Upper lobe of right lung (tissue), 1 donor: Measurements from ENCODE around the gene GTF2F1. TPM values are rescaled to one million over a fixed set of nuclear protein-coding genes. Genes with fewer than 3 reads are reported as not detected.
A peak's percentile ranks its signal among the peaks of the same experiment; 100 is the strongest.
"Not testable (repeated sequence)": the region's sequence is repeated elsewhere in the genome, so short reads cannot be mapped to it uniquely, and the experiment has no call there.

Experiments used
- ATAC-seq: fragments of 200-7000 bp; cut with Tn5 transposase; one replicate; pipeline ENCODE4 v1.9.1; 2020; ENCODE audit warnings: mild to moderate bottlenecking, moderate library complexity
- DNase-seq: peaks from one replicate; pipeline ENCODE4 v3.0.0-alpha.2; 2020
- H3K27ac ChIP-seq: fragments of 200-600 bp; one replicate; pipeline ENCODE4 v1.8.0; 2022
- H3K27me3 ChIP-seq: fragments of 200-600 bp; one replicate; pipeline ENCODE4 v1.8.0; 2022; ENCODE audit warnings: mild to moderate bottlenecking
- H3K36me3 ChIP-seq: fragments of 200-600 bp; one replicate; pipeline ENCODE4 v1.8.0; 2022
- H3K4me1 ChIP-seq: fragments of 200-600 bp; one replicate; pipeline ENCODE4 v1.8.0; 2022
- H3K4me3 ChIP-seq: fragments of 200-600 bp; one replicate; pipeline ENCODE4 v1.8.0; 2022; ENCODE audit warnings: mild to moderate bottlenecking
- H3K9me3 ChIP-seq: fragments of 200-600 bp; one replicate; pipeline ENCODE4 v1.8.0; 2022
- intact Hi-C: fragments of 100-400 bp; cut with DNase I; formaldehyde crosslinking; loops from one replicate; pipeline ENCODE4 v1.11.0; 2022
- total RNA-seq: library from RNA; stranded (reverse); fragmentation: NEBNext Ultra II Directional; extraction: Animal tissue kit (Norgen Biotek cat#: 25700); gene quantifications from one replicate; pipeline ENCODE4 v1.2.1, GENCODE V29; 2021
- TF ChIP-seq, protein P1 (sequence below): fragments of 200-600 bp; IDR thresholded peaks from one replicate; pipeline ENCODE4 v1.8.0; 2022; ENCODE audit warnings: antibody characterized with exemption
- donor health status: DM: no; HTN: yes; CAD: no; lungs with severe emphysema.

GTF2F1 gene
- total RNA-seq, 1 donor from 2014 or later = 47.4 TPM

DNA sequence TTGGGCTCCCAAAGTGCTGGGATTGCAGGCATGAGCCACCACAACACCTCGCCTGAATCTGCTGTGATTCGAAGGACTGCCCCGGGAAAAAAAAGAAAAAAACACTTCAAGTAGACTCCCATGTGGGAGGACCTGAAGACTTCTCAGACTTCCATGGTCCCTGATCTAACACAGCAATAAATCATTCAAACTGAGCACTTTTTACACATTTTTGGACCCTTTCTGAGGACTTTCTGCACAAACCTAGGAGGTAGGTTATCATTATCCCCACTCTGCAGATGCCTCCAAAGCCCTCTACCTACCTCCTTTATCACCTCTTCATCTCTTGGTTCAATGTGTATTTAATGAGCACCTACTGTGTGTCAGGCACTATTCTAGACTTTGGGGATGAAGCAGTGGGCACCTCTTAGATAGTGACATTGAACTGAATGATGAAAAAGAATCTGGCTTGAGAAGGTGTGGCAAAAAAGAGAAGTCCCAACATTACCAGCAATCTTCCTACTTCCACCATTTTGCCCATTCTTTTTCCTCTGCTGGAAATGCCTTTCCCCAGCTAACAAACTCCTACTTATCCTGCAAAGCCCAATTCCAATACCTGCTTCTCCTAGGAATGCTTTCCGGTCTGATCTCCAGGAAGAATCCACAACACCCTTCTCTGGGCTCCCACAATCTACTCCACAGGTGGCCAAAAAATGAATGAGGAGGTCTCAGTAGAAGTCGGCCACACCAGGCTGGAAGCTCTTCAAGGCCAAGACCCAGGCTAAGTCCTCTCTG lies 33.2 kb downstream of the GTF2F1 start:
- no peak for ATAC-seq

DNA sequence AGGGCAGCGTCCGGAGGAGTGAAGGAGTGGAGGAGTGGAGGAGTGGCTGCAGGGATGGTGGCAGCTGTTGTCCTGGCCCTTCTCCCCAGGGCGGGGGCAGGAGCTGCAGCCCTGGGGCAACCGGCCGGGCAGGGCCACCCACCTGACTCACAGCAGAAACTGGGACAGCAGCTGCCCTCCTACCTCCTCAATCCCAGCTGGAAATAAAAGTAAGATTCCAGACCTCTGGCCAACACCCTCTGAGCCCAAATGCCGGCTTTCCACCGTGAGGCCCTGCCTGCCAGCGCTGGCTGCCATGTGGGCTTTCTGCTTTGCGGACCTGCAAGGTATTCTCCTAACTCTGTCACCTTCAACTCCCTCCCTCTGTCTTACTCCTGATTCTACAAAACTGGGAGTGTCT lies 35.0 kb downstream of the GTF2F1 start:
- Histone ChIP-seq H3K9me3 (no peaks in the 10 kb centered on the region), H3K27me3 (no peaks in the 10 kb centered on the region), H3K36me3 (no peaks in the 10 kb centered on the region), H3K27ac (no peak overlapping the region), H3K4me3 (no peak overlapping the region), H3K4me1 (peaks cover 9% of the 10 kb centered on the region)
- TF ChIP-seq, protein P1, sequence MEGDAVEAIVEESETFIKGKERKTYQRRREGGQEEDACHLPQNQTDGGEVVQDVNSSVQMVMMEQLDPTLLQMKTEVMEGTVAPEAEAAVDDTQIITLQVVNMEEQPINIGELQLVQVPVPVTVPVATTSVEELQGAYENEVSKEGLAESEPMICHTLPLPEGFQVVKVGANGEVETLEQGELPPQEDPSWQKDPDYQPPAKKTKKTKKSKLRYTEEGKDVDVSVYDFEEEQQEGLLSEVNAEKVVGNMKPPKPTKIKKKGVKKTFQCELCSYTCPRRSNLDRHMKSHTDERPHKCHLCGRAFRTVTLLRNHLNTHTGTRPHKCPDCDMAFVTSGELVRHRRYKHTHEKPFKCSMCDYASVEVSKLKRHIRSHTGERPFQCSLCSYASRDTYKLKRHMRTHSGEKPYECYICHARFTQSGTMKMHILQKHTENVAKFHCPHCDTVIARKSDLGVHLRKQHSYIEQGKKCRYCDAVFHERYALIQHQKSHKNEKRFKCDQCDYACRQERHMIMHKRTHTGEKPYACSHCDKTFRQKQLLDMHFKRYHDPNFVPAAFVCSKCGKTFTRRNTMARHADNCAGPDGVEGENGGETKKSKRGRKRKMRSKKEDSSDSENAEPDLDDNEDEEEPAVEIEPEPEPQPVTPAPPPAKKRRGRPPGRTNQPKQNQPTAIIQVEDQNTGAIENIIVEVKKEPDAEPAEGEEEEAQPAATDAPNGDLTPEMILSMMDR = no peak
- ATAC-seq (no peak), DNase-seq (no peak)
- intact Hi-C loops = no loop called here

More for the DNA sequence above, 33.2 kb downstream of the GTF2F1 start:
- H3K4me3 ChIP-seq = no peak overlapping the region
- DNase-seq = no peak
- TF ChIP-seq, protein P1 = no peak
- H3K27ac ChIP-seq = no peak overlapping the region
- H3K4me1 ChIP-seq = peaks cover 15% of the 10 kb centered on the region
- H3K9me3 ChIP-seq = no peaks in the 10 kb centered on the region
- H3K36me3 ChIP-seq = peaks cover 9% of the 10 kb centered on the region
- H3K27me3 ChIP-seq = no peaks in the 10 kb centered on the region
- intact Hi-C loops = no loop called here

DNA sequence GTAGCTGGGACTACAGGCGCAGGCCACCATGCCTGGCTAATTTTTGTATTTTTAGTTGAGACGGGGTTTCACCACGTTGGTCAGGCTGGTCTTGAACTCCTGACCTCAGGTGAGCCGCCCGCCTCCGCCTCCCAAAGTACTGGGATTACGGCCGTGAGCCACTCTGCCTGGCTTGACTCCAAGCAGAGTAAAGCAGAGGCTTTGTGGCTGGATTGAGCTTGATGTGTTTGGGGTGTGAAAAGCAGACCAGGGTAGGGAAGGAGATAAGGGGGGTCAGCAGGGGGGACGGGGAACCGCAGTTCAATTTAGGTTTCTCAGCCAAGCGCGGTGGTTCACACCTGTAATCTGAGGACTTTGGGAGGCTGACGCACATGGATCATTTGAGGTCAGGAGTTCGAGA lies 35.8 kb downstream of the GTF2F1 start:
- Histone ChIP-seq H3K4me1 (peaks cover under 1% of the 10 kb centered on the region), H3K36me3 (no peaks in the 10 kb centered on the region), H3K27me3 (no peaks in the 10 kb centered on the region), H3K4me3 (no peak overlapping the region), H3K9me3 (no peaks in the 10 kb centered on the region), H3K27ac (no peak overlapping the region)
- no peak for ATAC-seq
- DNase-seq = no peak
- TF ChIP-seq, protein P1 = no peak
- intact Hi-C loops = no loop called here

DNA sequence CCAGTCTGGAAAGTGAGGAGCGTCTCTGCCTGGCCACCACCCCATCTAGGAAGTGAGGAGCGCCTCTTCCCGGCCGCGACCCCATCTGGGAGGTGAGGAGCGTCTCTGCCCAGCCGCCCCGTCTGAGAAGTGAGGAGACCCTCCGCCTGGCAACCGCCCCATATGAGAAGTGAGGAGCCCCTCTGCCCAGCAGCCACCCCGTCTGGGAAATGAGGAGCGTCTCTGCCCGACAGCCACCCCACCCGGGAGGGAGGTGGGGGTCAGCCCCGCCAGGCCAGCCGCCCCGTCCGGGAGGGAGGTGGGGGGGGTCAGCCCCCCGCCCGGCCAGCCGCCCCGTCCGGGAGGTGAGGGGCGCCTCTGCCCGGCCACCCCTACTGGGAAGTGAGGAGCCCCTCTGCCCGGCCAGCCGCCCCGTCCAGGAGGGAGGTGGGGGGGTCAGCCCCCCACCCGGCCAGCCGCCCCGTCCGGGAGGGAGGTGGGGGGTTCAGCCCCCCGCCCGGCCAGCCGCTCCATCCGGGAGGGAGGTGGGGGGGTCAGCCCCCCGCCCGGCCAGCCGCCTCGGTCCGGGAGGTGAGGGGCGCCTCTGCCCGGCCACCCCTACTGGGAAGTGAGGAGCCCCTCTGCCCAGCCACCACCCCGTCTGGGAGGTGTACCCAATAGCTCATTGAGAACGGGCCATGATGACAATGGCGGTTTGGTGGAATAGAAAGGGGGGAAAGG lies 37.5 kb downstream of the GTF2F1 start:
- H3K27me3 ChIP-seq, DNase-seq, H3K4me1 ChIP-seq, H3K36me3 ChIP-seq, ATAC-seq, H3K4me3 ChIP-seq, intact Hi-C loops, H3K9me3 ChIP-seq, H3K27ac ChIP-seq: not testable (repeated sequence)

DNA sequence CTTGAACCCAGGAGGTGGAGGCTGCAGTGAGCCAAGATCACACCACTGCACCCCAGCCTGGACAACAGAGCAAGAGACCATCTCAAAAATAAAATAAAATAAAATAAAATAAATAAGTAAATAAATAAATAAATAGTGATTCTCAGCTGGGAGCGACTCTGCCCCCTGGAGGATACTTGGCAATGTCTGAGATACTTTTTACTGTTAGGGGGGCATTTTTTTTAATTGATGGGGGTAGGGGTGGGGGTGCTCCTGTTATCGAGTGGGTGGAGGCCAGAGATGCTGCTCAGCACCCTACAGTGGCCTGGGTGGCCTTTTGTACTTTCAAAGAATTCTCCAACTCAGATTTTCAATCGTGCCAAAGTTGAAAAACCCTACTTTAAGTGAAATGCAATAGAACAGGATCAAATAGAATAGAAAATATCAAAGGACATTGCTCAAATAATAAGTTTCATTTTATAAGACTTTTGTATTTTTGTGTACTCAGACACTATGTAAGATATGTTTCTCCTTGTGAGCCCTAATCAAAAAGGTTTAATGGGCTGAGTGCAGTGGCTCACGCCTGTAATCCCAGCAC lies 38.8 kb downstream of the GTF2F1 start:
- DNase-seq = no peak

More for the DNA sequence above, 38.8 kb downstream of the GTF2F1 start:
- H3K9me3 ChIP-seq = no peaks in the 10 kb centered on the region
- H3K4me1 ChIP-seq = no peaks in the 10 kb centered on the region
- no peak overlapping the region for H3K4me3 ChIP-seq
- TF ChIP-seq, protein P1 = peak; percentile 48
- H3K27me3 ChIP-seq = no peaks in the 10 kb centered on the region
- H3K27ac ChIP-seq = no peak overlapping the region
- ATAC-seq = no peak
- no peaks in the 10 kb centered on the region for H3K36me3 ChIP-seq
- intact Hi-C loops = no loop called here
